Measurements from ENCODE around the gene KRT6A.

Gene KRT6A

GRCh38 chr12:52498946-52499345 is 5.9 kb upstream of the KRT6A start:
- H3K4me1 ChIP-seq (ENCODE audit: insufficient read depth, low read length, poor library complexity, severe bottlenecking), result no peaks in the 10 kb centered on the region
- no peak overlapping the region for H2AFZ ChIP-seq (ENCODE audit: low read length)
- no peaks in the 10 kb centered on the region for H3F3A ChIP-seq (ENCODE audit: low read depth)
- H3K36me3 ChIP-seq (ENCODE audit: insufficient read depth, low read length), result no peaks in the 10 kb centered on the region
- H3K9me3 ChIP-seq (ENCODE audit: insufficient read depth, low read depth, low read length), result 0 out of 2 replicates have a peak, but pooled peaks cover 3% of the 10 kb centered on the region
- H3K9ac ChIP-seq (ENCODE audit: low read depth, low read length, poor library complexity, severe bottlenecking), result no peak overlapping the region
- TF ChIP-seq, protein P1, sequence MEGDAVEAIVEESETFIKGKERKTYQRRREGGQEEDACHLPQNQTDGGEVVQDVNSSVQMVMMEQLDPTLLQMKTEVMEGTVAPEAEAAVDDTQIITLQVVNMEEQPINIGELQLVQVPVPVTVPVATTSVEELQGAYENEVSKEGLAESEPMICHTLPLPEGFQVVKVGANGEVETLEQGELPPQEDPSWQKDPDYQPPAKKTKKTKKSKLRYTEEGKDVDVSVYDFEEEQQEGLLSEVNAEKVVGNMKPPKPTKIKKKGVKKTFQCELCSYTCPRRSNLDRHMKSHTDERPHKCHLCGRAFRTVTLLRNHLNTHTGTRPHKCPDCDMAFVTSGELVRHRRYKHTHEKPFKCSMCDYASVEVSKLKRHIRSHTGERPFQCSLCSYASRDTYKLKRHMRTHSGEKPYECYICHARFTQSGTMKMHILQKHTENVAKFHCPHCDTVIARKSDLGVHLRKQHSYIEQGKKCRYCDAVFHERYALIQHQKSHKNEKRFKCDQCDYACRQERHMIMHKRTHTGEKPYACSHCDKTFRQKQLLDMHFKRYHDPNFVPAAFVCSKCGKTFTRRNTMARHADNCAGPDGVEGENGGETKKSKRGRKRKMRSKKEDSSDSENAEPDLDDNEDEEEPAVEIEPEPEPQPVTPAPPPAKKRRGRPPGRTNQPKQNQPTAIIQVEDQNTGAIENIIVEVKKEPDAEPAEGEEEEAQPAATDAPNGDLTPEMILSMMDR (conservative IDR thresholded peaks at IDR 0.05; ENCODE audit: low read length), result no peak
- TF ChIP-seq EZH2phosphoT487 (IDR thresholded peaks at IDR 0.05; ENCODE audit: borderline replicate concordance), result no peak
- no peaks in the 10 kb centered on the region for H4K20me1 ChIP-seq (ENCODE audit: insufficient read depth, low read length, poor library complexity, severe bottlenecking)
- no peak overlapping the region for H3K4me2 ChIP-seq (ENCODE audit: low read depth, low read length, poor library complexity, severe bottlenecking)
- no peaks in the 10 kb centered on the region for H3K79me2 ChIP-seq (ENCODE audit: insufficient read depth, low read length)
- H3K9me2 ChIP-seq (replicated peaks; ENCODE audit: low read depth, low read length), result no peaks in the 10 kb centered on the region
- H3K27me3 ChIP-seq (ENCODE audit: insufficient read depth, low read length, poor library complexity, severe bottlenecking), result no peaks in the 10 kb centered on the region
- no peak overlapping the region for H3K4me3 ChIP-seq (ENCODE audit: low read length, poor library complexity, severe bottlenecking)

GRCh38 chr12:52497975-52498374 is 4.9 kb upstream of the KRT6A start:
- H4K20me1 ChIP-seq (ENCODE audit: insufficient read depth, low read length, poor library complexity, severe bottlenecking), result no peaks in the 10 kb centered on the region

GRCh38 chr12:52496590-52497071 is 3.6 kb upstream of the KRT6A start:
- Histone ChIP-seq H3K4me3 (ENCODE audit: low read length, poor library complexity, severe bottlenecking) (no peak overlapping the region), H3K9me2 (replicated peaks; ENCODE audit: low read depth, low read length) (no peaks in the 10 kb centered on the region), H3K27me3 (ENCODE audit: insufficient read depth, low read length, poor library complexity, severe bottlenecking) (no peaks in the 10 kb centered on the region)

More at GRCh38 chr12:52497975-52498374, 4.9 kb upstream of the KRT6A start:
- no peaks in the 10 kb centered on the region for H3K9me2 ChIP-seq (replicated peaks; ENCODE audit: low read depth, low read length)
- no peaks in the 10 kb centered on the region for H3K27me3 ChIP-seq (ENCODE audit: insufficient read depth, low read length, poor library complexity, severe bottlenecking)
- no peak overlapping the region for H3K9ac ChIP-seq (ENCODE audit: low read depth, low read length, poor library complexity, severe bottlenecking)
- no peaks in the 10 kb centered on the region for H3K4me1 ChIP-seq (ENCODE audit: insufficient read depth, low read length, poor library complexity, severe bottlenecking)
- H3K4me3 ChIP-seq (ENCODE audit: low read length, poor library complexity, severe bottlenecking), result no peak overlapping the region
- H3K36me3 ChIP-seq (ENCODE audit: insufficient read depth, low read length), result no peaks in the 10 kb centered on the region
- 0 out of 2 replicates have a peak, but pooled peaks cover 3% of the 10 kb centered on the region for H3K9me3 ChIP-seq (ENCODE audit: insufficient read depth, low read depth, low read length)
- H3K4me2 ChIP-seq (ENCODE audit: low read depth, low read length, poor library complexity, severe bottlenecking), result no peak overlapping the region
- no peak overlapping the region for H2AFZ ChIP-seq (ENCODE audit: low read length)
- TF ChIP-seq, protein P1 (conservative IDR thresholded peaks at IDR 0.05; ENCODE audit: low read length), result no peak
- TF ChIP-seq EZH2phosphoT487 (IDR thresholded peaks at IDR 0.05; ENCODE audit: borderline replicate concordance), result no peak
- H3K79me2 ChIP-seq (ENCODE audit: insufficient read depth, low read length), result no peaks in the 10 kb centered on the region
- no peaks in the 10 kb centered on the region for H3F3A ChIP-seq (ENCODE audit: low read depth)

More at GRCh38 chr12:52496590-52497071, 3.6 kb upstream of the KRT6A start:
- H3K79me2 ChIP-seq (ENCODE audit: insufficient read depth, low read length), result no peaks in the 10 kb centered on the region
- TF ChIP-seq, protein P1 (conservative IDR thresholded peaks at IDR 0.05; ENCODE audit: low read length), result no peak
- H3K9me3 ChIP-seq (ENCODE audit: insufficient read depth, low read depth, low read length), result no peaks in the 10 kb centered on the region
- H3F3A ChIP-seq (ENCODE audit: low read depth), result no peaks in the 10 kb centered on the region
- H3K36me3 ChIP-seq (ENCODE audit: insufficient read depth, low read length), result no peaks in the 10 kb centered on the region
- H2AFZ ChIP-seq (ENCODE audit: low read length), result no peak overlapping the region
- H3K9ac ChIP-seq (ENCODE audit: low read depth, low read length, poor library complexity, severe bottlenecking), result no peak overlapping the region
- H3K4me2 ChIP-seq (ENCODE audit: low read depth, low read length, poor library complexity, severe bottlenecking), result no peak overlapping the region
- no peaks in the 10 kb centered on the region for H3K4me1 ChIP-seq (ENCODE audit: insufficient read depth, low read length, poor library complexity, severe bottlenecking)
- H4K20me1 ChIP-seq (ENCODE audit: insufficient read depth, low read length, poor library complexity, severe bottlenecking), result no peaks in the 10 kb centered on the region
